ENCODE data around the gene SLC25A21. TPM values are rescaled to one million over a fixed set of nuclear protein-coding genes. Genes with fewer than 3 reads are reported as not detected.
A peak's percentile ranks its signal among the peaks of the same experiment; 100 is the strongest.

SLC25A21 gene
- polyA plus RNA-seq, 2 donors, result 0.53 to 0.74 TPM

- Histone ChIP-seq H3K27me3 (ENCODE audit: control insufficient read depth in 1 of 2, insufficient read depth in 2 of 2, low read length in 2 of 2) (no peaks in the 10 kb centered on the region), H3K36me3 (ENCODE audit: control insufficient read depth in 2 of 2, insufficient read depth in 2 of 2, low read length in 1 of 2) (no peaks in the 10 kb centered on the region), H3K4me1 (ENCODE audit: control insufficient read depth in 2 of 2, insufficient read depth in 2 of 2, low read length in 1 of 2) (no peaks in the 10 kb centered on the region), H3K27ac (ENCODE audit: low read depth in 2 of 2, low read length in 1 of 2) (no peak overlapping the region), H3K4me3 (ENCODE audit: low read depth in 1 of 2, low read length in 2 of 2) (no peak overlapping the region), H3K9me3 (ENCODE audit: control insufficient read depth in 2 of 2, insufficient read depth in 1 of 2, low read depth in 1 of 2, low read length in 1 of 2) (no peaks in the 10 kb centered on the region)
- WGBS, 2 donors, result 68 to 78% methylated on average over 2 of the region's 2 CpGs
Observed at GRCh38 chr14:36810209-36810608, 362.2 kb downstream of the SLC25A21 start.

GRCh38 chr14:36807727-36808126 is 364.7 kb downstream of the SLC25A21 start:
- Histone ChIP-seq H3K27ac (ENCODE audit: low read depth in 2 of 2, low read length in 1 of 2) (no peak overlapping the region), H3K4me3 (ENCODE audit: low read depth in 1 of 2, low read length in 2 of 2) (no peak overlapping the region), H3K36me3 (ENCODE audit: control insufficient read depth in 2 of 2, insufficient read depth in 2 of 2, low read length in 1 of 2) (no peaks in the 10 kb centered on the region), H3K9me3 (ENCODE audit: control insufficient read depth in 2 of 2, insufficient read depth in 1 of 2, low read depth in 1 of 2, low read length in 1 of 2) (no peaks in the 10 kb centered on the region), H3K27me3 (ENCODE audit: control insufficient read depth in 1 of 2, insufficient read depth in 2 of 2, low read length in 2 of 2) (no peaks in the 10 kb centered on the region), H3K4me1 (ENCODE audit: control insufficient read depth in 2 of 2, insufficient read depth in 2 of 2, low read length in 1 of 2) (no peaks in the 10 kb centered on the region)
- WGBS, 2 donors, result 59 to 62% methylated on average over 4 of the region's 4 CpGs

GRCh38 chr14:36805131-36805559 is 367.3 kb downstream of the SLC25A21 start:
- H3K27ac ChIP-seq (ENCODE audit: low read depth in 2 of 2, low read length in 1 of 2), result no peak overlapping the region
- H3K9me3 ChIP-seq (ENCODE audit: control insufficient read depth in 2 of 2, insufficient read depth in 1 of 2, low read depth in 1 of 2, low read length in 1 of 2), result no peaks in the 10 kb centered on the region
- WGBS, 2 donors, result 52 to 55% methylated on average over 6 of the region's 6 CpGs
- no peaks in the 10 kb centered on the region for H3K36me3 ChIP-seq (ENCODE audit: control insufficient read depth in 2 of 2, insufficient read depth in 2 of 2, low read length in 1 of 2)
- H3K4me3 ChIP-seq (ENCODE audit: low read depth in 1 of 2, low read length in 2 of 2), result no peak overlapping the region
- H3K4me1 ChIP-seq (ENCODE audit: control insufficient read depth in 2 of 2, insufficient read depth in 2 of 2, low read length in 1 of 2), result no peaks in the 10 kb centered on the region
- no peaks in the 10 kb centered on the region for H3K27me3 ChIP-seq (ENCODE audit: control insufficient read depth in 1 of 2, insufficient read depth in 2 of 2, low read length in 2 of 2)

GRCh38 chr14:36797634-36798033 is 374.8 kb downstream of the SLC25A21 start:
- no peaks in the 10 kb centered on the region for H3K36me3 ChIP-seq (ENCODE audit: control insufficient read depth in 2 of 2, insufficient read depth in 2 of 2, low read length in 1 of 2)
- no peak overlapping the region for H3K4me3 ChIP-seq (ENCODE audit: low read depth in 1 of 2, low read length in 2 of 2)
- 81 to 88% methylated on average over 1 of the region's 1 CpG for WGBS, 2 donors
- no peaks in the 10 kb centered on the region for H3K4me1 ChIP-seq (ENCODE audit: control insufficient read depth in 2 of 2, insufficient read depth in 2 of 2, low read length in 1 of 2)
- no peak overlapping the region for H3K27ac ChIP-seq (ENCODE audit: low read depth in 2 of 2, low read length in 1 of 2)
- H3K27me3 ChIP-seq (ENCODE audit: control insufficient read depth in 1 of 2, insufficient read depth in 2 of 2, low read length in 2 of 2), result no peaks in the 10 kb centered on the region
- no peaks in the 10 kb centered on the region for H3K9me3 ChIP-seq (ENCODE audit: control insufficient read depth in 2 of 2, insufficient read depth in 1 of 2, low read depth in 1 of 2, low read length in 1 of 2)

- 43 to 49% methylated on average over 1 of the region's 1 CpG for WGBS, 2 donors
- no peaks in the 10 kb centered on the region for H3K36me3 ChIP-seq (ENCODE audit: control insufficient read depth in 2 of 2, insufficient read depth in 2 of 2, low read length in 1 of 2)
- H3K9me3 ChIP-seq (ENCODE audit: control insufficient read depth in 2 of 2, insufficient read depth in 1 of 2, low read depth in 1 of 2, low read length in 1 of 2), result no peaks in the 10 kb centered on the region
- H3K27me3 ChIP-seq (ENCODE audit: control insufficient read depth in 1 of 2, insufficient read depth in 2 of 2, low read length in 2 of 2), result no peaks in the 10 kb centered on the region
- peak overlapping the region in 1 of 2 donors; percentile 56 for H3K27ac ChIP-seq (ENCODE audit: low read depth in 2 of 2, low read length in 1 of 2)
- H3K4me3 ChIP-seq (ENCODE audit: low read depth in 1 of 2, low read length in 2 of 2), result no peak overlapping the region
- H3K4me1 ChIP-seq (ENCODE audit: control insufficient read depth in 2 of 2, insufficient read depth in 2 of 2, low read length in 1 of 2), result no peaks in the 10 kb centered on the region
Observed at GRCh38 chr14:36791402-36791801, 381.0 kb downstream of the SLC25A21 start.

GRCh38 chr14:36785511-36785910 is 386.9 kb downstream of the SLC25A21 start:
- Histone ChIP-seq H3K4me3 (ENCODE audit: low read depth in 1 of 2, low read length in 2 of 2) (no peak overlapping the region), H3K36me3 (ENCODE audit: control insufficient read depth in 2 of 2, insufficient read depth in 2 of 2, low read length in 1 of 2) (no peaks in the 10 kb centered on the region), H3K4me1 (ENCODE audit: control insufficient read depth in 2 of 2, insufficient read depth in 2 of 2, low read length in 1 of 2) (no peaks in the 10 kb centered on the region), H3K9me3 (ENCODE audit: control insufficient read depth in 2 of 2, insufficient read depth in 1 of 2, low read depth in 1 of 2, low read length in 1 of 2) (peaks cover 0 to 3% of the 10 kb centered on the region in 2 donors), H3K27me3 (ENCODE audit: control insufficient read depth in 1 of 2, insufficient read depth in 2 of 2, low read length in 2 of 2) (no peaks in the 10 kb centered on the region), H3K27ac (ENCODE audit: low read depth in 2 of 2, low read length in 1 of 2) (no peak overlapping the region)
- WGBS, 2 donors, result 45 to 66% methylated on average over 1 of the region's 1 CpG

- Histone ChIP-seq H3K4me3 (ENCODE audit: low read depth in 1 of 2, low read length in 2 of 2) (no peak overlapping the region), H3K27me3 (ENCODE audit: control insufficient read depth in 1 of 2, insufficient read depth in 2 of 2, low read length in 2 of 2) (no peaks in the 10 kb centered on the region), H3K27ac (ENCODE audit: low read depth in 2 of 2, low read length in 1 of 2) (no peak overlapping the region), H3K36me3 (ENCODE audit: control insufficient read depth in 2 of 2, insufficient read depth in 2 of 2, low read length in 1 of 2) (no peaks in the 10 kb centered on the region), H3K4me1 (ENCODE audit: control insufficient read depth in 2 of 2, insufficient read depth in 2 of 2, low read length in 1 of 2) (no peaks in the 10 kb centered on the region), H3K9me3 (ENCODE audit: control insufficient read depth in 2 of 2, insufficient read depth in 1 of 2, low read depth in 1 of 2, low read length in 1 of 2) (peaks cover 0 to 3% of the 10 kb centered on the region in 2 donors)
- 87 to 91% methylated on average over 1 of the region's 1 CpG for whole genome bisulfite sequencing, 2 donors
Observed at GRCh38 chr14:36784541-36784940, 387.9 kb downstream of the SLC25A21 start.

- Histone ChIP-seq H3K36me3 (ENCODE audit: control insufficient read depth in 2 of 2, insufficient read depth in 2 of 2, low read length in 1 of 2) (no peaks in the 10 kb centered on the region), H3K4me3 (ENCODE audit: low read depth in 1 of 2, low read length in 2 of 2) (no peak overlapping the region), H3K4me1 (ENCODE audit: control insufficient read depth in 2 of 2, insufficient read depth in 2 of 2, low read length in 1 of 2) (no peaks in the 10 kb centered on the region), H3K9me3 (ENCODE audit: control insufficient read depth in 2 of 2, insufficient read depth in 1 of 2, low read depth in 1 of 2, low read length in 1 of 2) (peaks cover 0 to 3% of the 10 kb centered on the region in 2 donors), H3K27ac (ENCODE audit: low read depth in 2 of 2, low read length in 1 of 2) (no peak overlapping the region), H3K27me3 (ENCODE audit: control insufficient read depth in 1 of 2, insufficient read depth in 2 of 2, low read length in 2 of 2) (no peaks in the 10 kb centered on the region)
- 82 to 93% methylated on average over 2 of the region's 2 CpGs for WGBS, 2 donors
Observed at GRCh38 chr14:36781897-36782296, 390.5 kb downstream of the SLC25A21 start.

GRCh38 chr14:36773558-36773957 is 398.8 kb downstream of the SLC25A21 start:
- Histone ChIP-seq H3K36me3 (ENCODE audit: control insufficient read depth in 2 of 2, insufficient read depth in 2 of 2, low read length in 1 of 2) (no peaks in the 10 kb centered on the region), H3K9me3 (ENCODE audit: control insufficient read depth in 2 of 2, insufficient read depth in 1 of 2, low read depth in 1 of 2, low read length in 1 of 2) (no peaks in the 10 kb centered on the region), H3K27ac (ENCODE audit: low read depth in 2 of 2, low read length in 1 of 2) (no peak overlapping the region)

GRCh38 chr14:36773136-36773540 is 399.3 kb downstream of the SLC25A21 start:
- Histone ChIP-seq H3K36me3 (ENCODE audit: control insufficient read depth in 2 of 2, insufficient read depth in 2 of 2, low read length in 1 of 2) (no peaks in the 10 kb centered on the region), H3K4me1 (ENCODE audit: control insufficient read depth in 2 of 2, insufficient read depth in 2 of 2, low read length in 1 of 2) (peaks cover 0 to 5% of the 10 kb centered on the region in 2 donors), H3K27me3 (ENCODE audit: control insufficient read depth in 1 of 2, insufficient read depth in 2 of 2, low read length in 2 of 2) (no peaks in the 10 kb centered on the region), H3K4me3 (ENCODE audit: low read depth in 1 of 2, low read length in 2 of 2) (no peak overlapping the region), H3K9me3 (ENCODE audit: control insufficient read depth in 2 of 2, insufficient read depth in 1 of 2, low read depth in 1 of 2, low read length in 1 of 2) (no peaks in the 10 kb centered on the region), H3K27ac (ENCODE audit: low read depth in 2 of 2, low read length in 1 of 2) (no peak overlapping the region)
- WGBS, 2 donors, result 22 to 34% methylated on average over 3 of the region's 3 CpGs

More at GRCh38 chr14:36773558-36773957, 398.8 kb downstream of the SLC25A21 start:
- 58 to 71% methylated on average over 3 of the region's 3 CpGs for WGBS, 2 donors
- H3K4me1 ChIP-seq (ENCODE audit: control insufficient read depth in 2 of 2, insufficient read depth in 2 of 2, low read length in 1 of 2), result peaks cover 0 to 5% of the 10 kb centered on the region in 2 donors
- no peaks in the 10 kb centered on the region for H3K27me3 ChIP-seq (ENCODE audit: control insufficient read depth in 1 of 2, insufficient read depth in 2 of 2, low read length in 2 of 2)
- H3K4me3 ChIP-seq (ENCODE audit: low read depth in 1 of 2, low read length in 2 of 2), result no peak overlapping the region

All from esophagus (tissue), 2 donors.